Measurements from ENCODE around the gene THAP5. TPM values are rescaled to one million over a fixed set of nuclear protein-coding genes. Genes with fewer than 3 reads are reported as not detected.

THAP5 gene
- polyA plus RNA-seq, 1 donor (not counting 4 experiments of a cell fraction or from before 2014, with no cell fraction given) = 9.2 TPM

GRCh38 chr7:108578937-108579336 is 9.4 kb upstream of the THAP5 start:
- Histone ChIP-seq H3K27me3 (ENCODE audit: control insufficient read depth, extremely low read depth, insufficient read depth, low read length) (no peaks in the 10 kb centered on the region), H3K9me3 (ENCODE audit: control insufficient read depth, low read depth, low read length) (no peaks in the 10 kb centered on the region), H3K9me1 (ENCODE audit: control insufficient read depth, extremely low read depth, insufficient read depth, low read length) (no peaks in the 10 kb centered on the region), H3K27ac (ENCODE audit: control insufficient read depth, insufficient read depth, low read length) (no peak overlapping the region), H4K20me1 (ENCODE audit: control insufficient read depth, extremely low read depth, insufficient read depth, low read length) (peaks cover 4% of the 10 kb centered on the region), H3K4me3 (ENCODE audit: control insufficient read depth in 2 of 3, extremely low read depth in 1 of 3, insufficient read depth in 2 of 3, low read depth in 1 of 3, low read length in 3 of 3) (no peak overlapping the region), H3K4me2 (ENCODE audit: control insufficient read depth, extremely low read depth, insufficient read depth, low read depth, low read length) (no peak overlapping the region), H3K4me1 (ENCODE audit: control insufficient read depth, extremely low read depth, insufficient read depth, low read length) (no peaks in the 10 kb centered on the region), H2AFZ (ENCODE audit: control insufficient read depth, low read length) (no peak overlapping the region), H3K36me3 (ENCODE audit: control insufficient read depth in 2 of 2, extremely low read depth in 1 of 2, insufficient read depth in 2 of 2, low read length in 2 of 2) (peaks cover 0 to 10% of the 10 kb centered on the region in 2 experiments), H3K9ac (ENCODE audit: control insufficient read depth, extremely low read depth, insufficient read depth, low read length) (no peak overlapping the region), H3K79me2 (ENCODE audit: control insufficient read depth, insufficient read depth, low read length) (no peaks in the 10 kb centered on the region)
- dilution Hi-C loops (cut with MboI; ENCODE audit: extremely low pct_ligation_motif_present, low sequenced_read_pairs) = no loop called here
- TF ChIP-seq EZH2 (IDR thresholded peaks at IDR 0.05; ENCODE audit: low read length) (no peak), CTCF (optimal IDR thresholded peaks at IDR 0.05 in 1 of 3, IDR thresholded peaks at IDR 0.05 in 1 of 3, conservative IDR thresholded peaks at IDR 0.05 in 1 of 3; ENCODE audit: extremely low read depth in 1 of 3, insufficient read depth in 2 of 3, low read length in 3 of 3) (no peak)
- no peak for DNase-seq (ENCODE audit: low read depth, low spot score)
- no peak for FAIRE-seq

DNA sequence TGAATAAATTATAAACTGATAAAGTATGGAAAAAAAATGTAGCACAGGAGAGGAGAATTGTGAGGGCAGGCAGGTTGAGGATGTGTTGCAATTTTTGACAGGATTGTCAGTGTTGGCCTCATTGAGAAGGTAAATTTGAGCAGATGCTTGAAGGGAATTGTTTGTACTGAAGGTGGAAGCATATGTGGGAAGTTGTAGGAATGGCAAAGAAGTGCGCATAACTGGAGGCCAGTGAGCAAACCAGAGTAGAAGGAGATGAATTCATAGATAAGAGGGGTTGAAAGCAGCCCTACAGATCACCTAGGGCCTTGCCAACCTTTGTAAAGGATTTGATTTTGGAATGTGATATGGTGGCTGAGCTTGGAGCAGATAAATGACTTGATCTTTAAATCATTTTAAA is 6.6 kb upstream of the THAP5 start:
- no peaks in the 10 kb centered on the region for H3K9me1 ChIP-seq (ENCODE audit: control insufficient read depth, extremely low read depth, insufficient read depth, low read length)
- H3K4me3 ChIP-seq (ENCODE audit: control insufficient read depth in 2 of 3, extremely low read depth in 1 of 3, insufficient read depth in 2 of 3, low read depth in 1 of 3, low read length in 3 of 3) = no peak overlapping the region
- H3K27me3 ChIP-seq (ENCODE audit: control insufficient read depth, extremely low read depth, insufficient read depth, low read length) = no peaks in the 10 kb centered on the region
- H4K20me1 ChIP-seq (ENCODE audit: control insufficient read depth, extremely low read depth, insufficient read depth, low read length) = peaks cover 11% of the 10 kb centered on the region
- H3K9me3 ChIP-seq (ENCODE audit: control insufficient read depth, low read depth, low read length) = no peaks in the 10 kb centered on the region
- TF ChIP-seq CTCF (optimal IDR thresholded peaks at IDR 0.05 in 1 of 3, IDR thresholded peaks at IDR 0.05 in 1 of 3, conservative IDR thresholded peaks at IDR 0.05 in 1 of 3; ENCODE audit: extremely low read depth in 1 of 3, insufficient read depth in 2 of 3, low read length in 3 of 3) = no peak
- no peak for TF ChIP-seq EZH2 (IDR thresholded peaks at IDR 0.05; ENCODE audit: low read length)
- dilution Hi-C loops (cut with MboI; ENCODE audit: extremely low pct_ligation_motif_present, low sequenced_read_pairs) = no loop called here
- H2AFZ ChIP-seq (ENCODE audit: control insufficient read depth, low read length) = no peak overlapping the region
- H3K27ac ChIP-seq (ENCODE audit: control insufficient read depth, insufficient read depth, low read length) = no peak overlapping the region
- H3K4me2 ChIP-seq (ENCODE audit: control insufficient read depth, extremely low read depth, insufficient read depth, low read depth, low read length) = no peak overlapping the region
- peaks cover 2 to 16% of the 10 kb centered on the region in 2 experiments for H3K36me3 ChIP-seq (ENCODE audit: control insufficient read depth in 2 of 2, extremely low read depth in 1 of 2, insufficient read depth in 2 of 2, low read length in 2 of 2)
- peaks cover 7% of the 10 kb centered on the region for H3K4me1 ChIP-seq (ENCODE audit: control insufficient read depth, extremely low read depth, insufficient read depth, low read length)
- no peak overlapping the region for H3K9ac ChIP-seq (ENCODE audit: control insufficient read depth, extremely low read depth, insufficient read depth, low read length)
- peaks cover 20% of the 10 kb centered on the region for H3K79me2 ChIP-seq (ENCODE audit: control insufficient read depth, insufficient read depth, low read length)
- no peak for FAIRE-seq
- no peak for DNase-seq (ENCODE audit: low read depth, low spot score)
